HCT116 (cell line): ENCODE data around the gene IL36RN. TPM values are rescaled to one million over a fixed set of nuclear protein-coding genes. Genes with fewer than 3 reads are reported as not detected.

Source experiments
- ATAC-seq: fragments of 200-7000 bp; cut with Tn5 transposase; 2 replicates; pipeline ENCODE4 v1.9.1; 2020; ENCODE audit warnings: mild to moderate bottlenecking, moderate library complexity
- BruUV-seq: library from RNA; stranded (reverse); fragments of 400-500 nt; replicated peaks from 2 replicates; lab custom pipeline; 2021; lab: Mats Ljungman, UMichigan
- CTCF ChIA-PET: fragments of 300-600 bp; sonication (Branson Sonifier 250); formaldehyde crosslinking; loops from one replicate; lab custom pipeline; 2021; ENCODE audit warnings: antibody characterized with exemption; lab: Charles Lee
- POLR2A ChIA-PET: fragments of 300-600, 350-600 bp; sonication (Branson Sonifier 250); formaldehyde crosslinking; loops from one replicate; lab custom pipeline; 2021; ENCODE audit warnings: antibody characterized with exemption; lab: Charles Lee
- RAD21 ChIA-PET, 2 experiments: fragments of 300-600 bp; sonication (Branson Sonifier 250); formaldehyde crosslinking; loops; one replicate each; lab custom pipeline; 2023; ENCODE audit warnings: low total read pairs in 2 of 2; ENCODE audit not compliant: uncharacterized antibody in 2 of 2, unreplicated experiment in 2 of 2, low non-redundant PET in 1 of 2; lab: Charles Lee
- DNase-seq: peaks from one replicate; pipeline ENCODE4 v3.0.0-alpha.2; 2010; ENCODE audit warnings: low read depth, low spot score
- H2AFZ ChIP-seq: fragments of 200-600 bp; shearing (Covaris generic), sonication (generic); 2 replicates; pipeline ENCODE4 v1.6.1; 2017; ENCODE audit warnings: low read depth, mixed run types, mixed read lengths, antibody characterized with exemption, low read length; ENCODE audit not compliant: poor library complexity, severe bottlenecking
- H3K27ac ChIP-seq: 2 replicates; pipeline ENCODE4 v1.5.1; 2012; ENCODE audit warnings: low read depth, low read length
- H3K27me3 ChIP-seq: fragments of 200-600 bp; sonication (generic); 2 replicates; pipeline ENCODE4 v1.6.1; 2016; ENCODE audit warnings: mixed run types, low read length, mixed read lengths; ENCODE audit not compliant: insufficient read depth
- H3K36me3 ChIP-seq, 2 experiments: fragments of 200-500 bp in 1 of 2; fragments of 200-600 bp in 1 of 2; sonication (Bioruptor generic) in 1 of 2; sonication (generic) in 1 of 2; 2 replicates each; pipeline versions ENCODE4 v1.5.1 to v1.6.1; 2014 to 2016; ENCODE audit warnings: low read length in 2 of 2, inconsistent platforms in 1 of 2, mixed read lengths in 1 of 2, mixed run types in 1 of 2; ENCODE audit not compliant: insufficient read depth in 2 of 2, control insufficient read depth in 1 of 2
- H3K4me1 ChIP-seq, 2 experiments: fragments of 200-600 bp in 1 of 2; sonication (generic) in 1 of 2; 2 replicates each; pipeline versions ENCODE4 v1.5.1 to v1.6.1; 2012 to 2017; ENCODE audit warnings: low read length in 2 of 2, inconsistent platforms in 1 of 2, mild to moderate bottlenecking in 1 of 2, mixed read lengths in 1 of 2, mixed run types in 1 of 2, moderate library complexity in 1 of 2; ENCODE audit not compliant: insufficient read depth in 2 of 2, control insufficient read depth in 1 of 2
- H3K4me2 ChIP-seq: fragments of 200-600 bp; sonication (generic); 2 replicates; pipeline ENCODE4 v1.6.1; 2017; ENCODE audit warnings: mixed run types, low read length, mixed read lengths
- H3K4me3 ChIP-seq, 2 experiments: fragments of 200-600 bp in 1 of 2; sonication (generic) in 1 of 2; replicated peaks in 1 of 2; 2 replicates each; pipeline ENCODE4 v1.5.1; 2011 to 2016; ENCODE audit warnings: low read length in 2 of 2, control low read depth in 1 of 2, low read depth in 1 of 2, mild to moderate bottlenecking in 1 of 2, mixed read lengths in 1 of 2, mixed run types in 1 of 2
- H3K79me2 ChIP-seq: fragments of 200-600 bp; sonication (generic); 2 replicates; pipeline ENCODE4 v1.6.1; 2017; ENCODE audit warnings: mild to moderate bottlenecking, mixed run types, low read length, moderate library complexity, mixed read lengths; ENCODE audit not compliant: insufficient read depth
- H3K9ac ChIP-seq: fragments of 200-600 bp; sonication (generic); 2 replicates; pipeline ENCODE4 v1.6.1; 2016; ENCODE audit warnings: low read length, mixed read lengths
- H3K9me2 ChIP-seq: fragments of 200-600 bp; sonication (generic), shearing (Covaris generic); 2 replicates; pipeline ENCODE4 v1.6.1; 2017; ENCODE audit warnings: mixed run types, mild to moderate bottlenecking, moderate library complexity; ENCODE audit not compliant: insufficient read depth
- H3K9me3 ChIP-seq, 2 experiments: fragments of 200-500 bp in 1 of 2; fragments of 200-600 bp in 1 of 2; sonication (Bioruptor generic) in 1 of 2; sonication (generic) in 1 of 2; 2 replicates each; pipeline ENCODE4 v1.6.1; 2014 to 2017; ENCODE audit warnings: low read length in 2 of 2, mixed read lengths in 2 of 2, inconsistent platforms in 1 of 2, low read depth in 1 of 2, mild to moderate bottlenecking in 1 of 2, mixed run types in 1 of 2, moderate library complexity in 1 of 2; ENCODE audit not compliant: control insufficient read depth in 1 of 2, insufficient read depth in 1 of 2
- H4K20me1 ChIP-seq: fragments of 200-600 bp; sonication (generic), shearing (Covaris generic); 2 replicates; pipeline ENCODE4 v1.6.1; 2017; ENCODE audit warnings: mixed run types, mild to moderate bottlenecking, moderate library complexity; ENCODE audit not compliant: insufficient read depth
- CBX3 ChIP-seq: IDR thresholded peaks from 2 replicates; pipeline ENCODE4 v1.6.1; 2012; ENCODE audit warnings: low read depth
- CEBPB ChIP-seq: IDR thresholded peaks from 2 replicates; pipeline ENCODE4 v1.6.1; 2012; ENCODE audit warnings: low read depth
- EGR1 ChIP-seq: IDR thresholded peaks from 2 replicates; pipeline ENCODE4 v1.6.1; 2012; ENCODE audit warnings: low read depth
- ELF1 ChIP-seq: IDR thresholded peaks from 2 replicates; pipeline ENCODE4 v1.6.1; 2012; ENCODE audit warnings: low read depth, borderline replicate concordance
- EZH2 ChIP-seq: fragments of 200-600 bp; sonication (generic); IDR thresholded peaks from 2 replicates; pipeline ENCODE4 v1.6.1; 2017; ENCODE audit warnings: antibody characterized with exemption, mixed run types
- EZH2phosphoT487 ChIP-seq: fragments of 200-600 bp; IDR thresholded peaks from 2 replicates; pipeline ENCODE4 v1.6.1; 2018; ENCODE audit warnings: antibody characterized with exemption, borderline replicate concordance
- FOSL1 ChIP-seq: IDR thresholded peaks from 2 replicates; pipeline ENCODE4 v1.6.1; 2012; ENCODE audit warnings: low read depth
- JUND ChIP-seq: IDR thresholded peaks from 2 replicates; pipeline ENCODE4 v1.6.1; 2012
- POLR2A ChIP-seq: IDR thresholded peaks from 2 replicates; pipeline ENCODE4 v1.7.0; 2011; ENCODE audit warnings: borderline replicate concordance; ENCODE audit not compliant: insufficient read depth, insufficient read length; ENCODE audit errors: extremely low read depth
- RAD21 ChIP-seq: IDR thresholded peaks from 2 replicates; pipeline ENCODE4 v1.6.1; 2012; ENCODE audit warnings: low read depth, mild to moderate bottlenecking
- SP1 ChIP-seq: IDR thresholded peaks from 2 replicates; pipeline ENCODE4 v1.6.1; 2012; ENCODE audit warnings: low read depth
- SRF ChIP-seq: IDR thresholded peaks from 2 replicates; pipeline ENCODE4 v1.6.1; 2012; ENCODE audit warnings: low read depth
- ZFX ChIP-seq: fragments of 450-650 bp; IDR thresholded peaks from 2 replicates; pipeline ENCODE4 v1.6.1; 2017
- ZNF274 ChIP-seq: fragments of 200-500 bp; sonication (Bioruptor generic); IDR thresholded peaks from 2 replicates; pipeline ENCODE4 v1.6.1; 2014; ENCODE audit warnings: mild to moderate bottlenecking, low read depth, low read length, inconsistent platforms
- intact Hi-C: fragments of 100-400 bp; cut with micrococcal nuclease; formaldehyde crosslinking; loops from 2 replicates; pipeline ENCODE4 v1.10.0; 2022
- total RNA-seq: library from RNA; stranded (reverse); gene quantifications from one replicate; pipeline ENCODE4 v1.2.1, GENCODE V29; 2021; ENCODE audit not compliant: unreplicated experiment
- TF ChIP-seq, protein P1 (sequence below), 3 experiments: fragments of 200-600 bp in 1 of 3; sonication (generic) in 1 of 3; IDR thresholded peaks in 2 of 3; conservative IDR thresholded peaks in 1 of 3; 2 replicates each; pipeline ENCODE4 v1.5.1; 2012 to 2017; ENCODE audit warnings: low read depth in 2 of 3, low read length in 2 of 3, antibody characterized with exemption in 1 of 3, borderline replicate concordance in 1 of 3, control low read depth in 1 of 3, mild to moderate bottlenecking in 1 of 3, mixed read lengths in 1 of 3, mixed run types in 1 of 3, moderate library complexity in 1 of 3; ENCODE audit not compliant: insufficient read depth in 1 of 3
- TF ChIP-seq, protein P2 (sequence below): IDR thresholded peaks from 2 replicates; pipeline ENCODE4 v1.6.1; 2012

IL36RN gene
- total RNA-seq, 1 experiment from 2014 or later: not detected

DNA sequence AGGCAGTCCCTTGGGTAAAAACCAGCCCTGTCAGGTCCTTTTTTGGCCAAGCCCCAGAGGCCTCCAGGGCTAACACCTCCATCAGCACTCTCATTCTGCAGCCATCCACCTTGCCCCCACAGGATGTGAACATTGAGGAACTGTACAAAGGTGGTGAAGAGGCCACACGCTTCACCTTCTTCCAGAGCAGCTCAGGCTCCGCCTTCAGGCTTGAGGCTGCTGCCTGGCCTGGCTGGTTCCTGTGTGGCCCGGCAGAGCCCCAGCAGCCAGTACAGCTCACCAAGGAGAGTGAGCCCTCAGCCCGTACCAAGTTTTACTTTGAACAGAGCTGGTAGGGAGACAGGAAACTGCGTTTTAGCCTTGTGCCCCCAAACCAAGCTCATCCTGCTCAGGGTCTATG, 16.0 kb downstream of the IL36RN start:
- TF ChIP-seq ELF1: no peak
- no peak for TF ChIP-seq JUND
- no peak for TF ChIP-seq EZH2
- no peak for TF ChIP-seq CEBPB
- TF ChIP-seq ZNF274: no peak
- no peak for TF ChIP-seq POLR2A
- TF ChIP-seq CBX3: no peak
- no peak for TF ChIP-seq SRF
- no peak for TF ChIP-seq FOSL1
- TF ChIP-seq EGR1: no peak
- no peak for TF ChIP-seq RAD21
- TF ChIP-seq EZH2phosphoT487: no peak
- TF ChIP-seq ZFX: no peak
- Histone ChIP-seq H2AFZ (no peak overlapping the region), H3K27me3 (no peaks in the 10 kb centered on the region), H3K4me3 (no peak overlapping the region), H3K4me2 (no peak overlapping the region), H3K9me2 (no peaks in the 10 kb centered on the region), H3K9ac (no peak overlapping the region), H3K9me3 (no peaks in the 10 kb centered on the region), H3K27ac (no peak overlapping the region), H4K20me1 (no peaks in the 10 kb centered on the region), H3K36me3 (no peaks in the 10 kb centered on the region), H3K4me1 (peaks cover 12 to 23% of the 10 kb centered on the region in 2 experiments), H3K79me2 (no peaks in the 10 kb centered on the region)
- ChIA-PET CTCF (interaction anchor here (1.0 kb wide), 1 partner anchor 63 kb away, joined by 3 read pairs; no protein-coding TSS in a partner anchor), POLR2A (no interaction called here), RAD21 (no interaction called here)
- intact Hi-C loops: no loop called here
- BruUV-seq: no TSS peak
- no peak for ATAC-seq
- DNase-seq: no peak

DNA sequence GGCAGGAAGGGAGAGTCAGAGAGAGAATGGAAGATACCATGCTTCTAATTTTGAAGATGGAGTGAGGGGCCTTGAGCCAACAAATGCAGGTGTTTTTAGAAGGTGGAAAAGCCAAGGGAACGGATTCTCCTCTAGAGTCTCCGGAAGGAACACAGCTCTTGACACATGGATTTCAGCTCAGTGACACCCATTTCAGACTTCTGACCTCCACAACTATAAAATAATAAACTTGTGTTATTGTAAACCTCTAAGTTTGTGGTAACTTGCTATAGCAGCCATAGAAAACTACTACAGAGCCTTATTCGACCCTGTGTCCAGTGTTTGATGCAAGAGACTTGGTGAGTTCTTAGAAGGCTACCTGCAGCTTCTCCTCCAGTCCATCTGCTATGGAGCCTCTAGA, 16.6 kb downstream of the IL36RN start:
- Histone ChIP-seq H2AFZ (no peak overlapping the region), H3K4me3 (no peak overlapping the region), H3K27me3 (no peaks in the 10 kb centered on the region), H3K4me2 (no peak overlapping the region), H4K20me1 (no peaks in the 10 kb centered on the region), H3K9me3 (no peaks in the 10 kb centered on the region), H3K79me2 (no peaks in the 10 kb centered on the region), H3K27ac (no peak overlapping the region), H3K9ac (no peak overlapping the region), H3K9me2 (no peaks in the 10 kb centered on the region), H3K36me3 (no peaks in the 10 kb centered on the region), H3K4me1 (peaks cover 12 to 26% of the 10 kb centered on the region in 2 experiments)
- DNase-seq: no peak
- ChIA-PET CTCF (interaction anchor here (1.0 to 1.1 kb wide), 2 partner anchors 63 to 123 kb away, joined by 3 read pairs; no protein-coding TSS in a partner anchor), RAD21 (no interaction called here), POLR2A (no interaction called here)
- intact Hi-C loops: no loop called here
- ATAC-seq: no peak
- no TSS peak for BruUV-seq
- TF ChIP-seq EZH2phosphoT487 (no peak), SP1 (no peak), ELF1 (no peak), POLR2A (no peak)
- TF ChIP-seq, protein P1, sequence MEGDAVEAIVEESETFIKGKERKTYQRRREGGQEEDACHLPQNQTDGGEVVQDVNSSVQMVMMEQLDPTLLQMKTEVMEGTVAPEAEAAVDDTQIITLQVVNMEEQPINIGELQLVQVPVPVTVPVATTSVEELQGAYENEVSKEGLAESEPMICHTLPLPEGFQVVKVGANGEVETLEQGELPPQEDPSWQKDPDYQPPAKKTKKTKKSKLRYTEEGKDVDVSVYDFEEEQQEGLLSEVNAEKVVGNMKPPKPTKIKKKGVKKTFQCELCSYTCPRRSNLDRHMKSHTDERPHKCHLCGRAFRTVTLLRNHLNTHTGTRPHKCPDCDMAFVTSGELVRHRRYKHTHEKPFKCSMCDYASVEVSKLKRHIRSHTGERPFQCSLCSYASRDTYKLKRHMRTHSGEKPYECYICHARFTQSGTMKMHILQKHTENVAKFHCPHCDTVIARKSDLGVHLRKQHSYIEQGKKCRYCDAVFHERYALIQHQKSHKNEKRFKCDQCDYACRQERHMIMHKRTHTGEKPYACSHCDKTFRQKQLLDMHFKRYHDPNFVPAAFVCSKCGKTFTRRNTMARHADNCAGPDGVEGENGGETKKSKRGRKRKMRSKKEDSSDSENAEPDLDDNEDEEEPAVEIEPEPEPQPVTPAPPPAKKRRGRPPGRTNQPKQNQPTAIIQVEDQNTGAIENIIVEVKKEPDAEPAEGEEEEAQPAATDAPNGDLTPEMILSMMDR (IDR thresholded peaks at IDR 0.05 in 2 of 3, conservative IDR thresholded peaks at IDR 0.05 in 1 of 3; ENCODE audit: borderline replicate concordance in 1 of 3, insufficient read depth in 1 of 3, low read depth in 2 of 3, low read length in 2 of 3): no peak
- TF ChIP-seq, protein P2, sequence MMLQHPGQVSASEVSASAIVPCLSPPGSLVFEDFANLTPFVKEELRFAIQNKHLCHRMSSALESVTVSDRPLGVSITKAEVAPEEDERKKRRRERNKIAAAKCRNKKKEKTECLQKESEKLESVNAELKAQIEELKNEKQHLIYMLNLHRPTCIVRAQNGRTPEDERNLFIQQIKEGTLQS: no peak
